Activated CD4-positive, alpha-beta T cell treated with anti-CD3 and anti-CD28 coated beads, Interleukin-2, amount 50 U/mL, for 24 hours (primary cell): ENCODE measurements around the gene SAMD4B.

Experiments
- DNase-seq, 2 donors: peaks; one replicate each; pipeline ENCODE4 v3.0.0-alpha.2; 2020; ENCODE audit warnings: low read depth in 1 of 2, low spot score in 1 of 2

Gene SAMD4B

GRCh38 chr19:39389631-39390414 is 47.6 kb downstream of the SAMD4B start:
- DNase-seq, result no peak

- peak in 1 of 2 donors; percentile 73 for DNase-seq
These were observed 48.2 kb downstream of the SAMD4B start for GRCh38 chr19:39390451-39390750.

GRCh38 chr19:39390751-39391437 is 48.7 kb downstream of the SAMD4B start, which contains the start of the genes MED29 and PAF1:
Gene MED29, plus strand, starts transcription at chr19:39391378. Its CDS starts 45 bp downstream, at chr19:39391423.
Gene PAF1, minus strand, starts transcription at chr19:39391106. Its CDS starts 242 bp downstream, at chr19:39390864.
- peak; percentile 82 to 95 for DNase-seq

GRCh38 chr19:39397360-39398296 is 55.4 kb downstream of the SAMD4B start:
- peak; percentile 91 to 92 for DNase-seq

- DNase-seq, result peak in 1 of 2 donors; percentile 59
These were observed 56.2 kb downstream of the SAMD4B start for GRCh38 chr19:39398297-39398864.

GRCh38 chr19:39399668-39400050 is 57.4 kb downstream of the SAMD4B start:
- no peak for DNase-seq

GRCh38 chr19:39400061-39400460 is 57.8 kb downstream of the SAMD4B start:
- no peak for DNase-seq

GRCh38 chr19:39401070-39401548 is 58.9 kb downstream of the SAMD4B start:
- DNase-seq, result no peak

- peak in 1 of 2 donors; percentile 69 for DNase-seq
These were observed 59.5 kb downstream of the SAMD4B start for GRCh38 chr19:39401549-39402345.

GRCh38 chr19:39402346-39403300 is 60.4 kb downstream of the SAMD4B start:
- peak in 1 of 2 donors; percentile 82 for DNase-seq

GRCh38 chr19:39403331-39404312 is 61.4 kb downstream of the SAMD4B start:
- DNase-seq, result peak; percentile 84 to 93

- DNase-seq, result no peak
These were observed 63.2 kb downstream of the SAMD4B start for GRCh38 chr19:39405261-39405957.

GRCh38 chr19:39405958-39406655 is 63.9 kb downstream of the SAMD4B start:
- peak; percentile 65 to 80 for DNase-seq

- peak; percentile 78 to 82 for DNase-seq
These were observed 64.6 kb downstream of the SAMD4B start, which contains the start of gene ZFP36 for GRCh38 chr19:39406656-39407409. Gene ZFP36, plus strand, starts transcription at chr19:39406847. Its CDS starts 58 bp downstream, at chr19:39406905.

GRCh38 chr19:39407410-39407659 is 65.1 kb downstream of the SAMD4B start:
- DNase-seq, result no peak
